WTC11 (cell line): ENCODE measurements around the gene ACVR1B.

ENCODE experiments used
- CBFB ChIP-seq: sonication (generic); formaldehyde crosslinking; IDR thresholded peaks from 2 replicates; pipeline ENCODE4 v1.8.1; 2022; ENCODE audit warnings: mild to moderate bottlenecking, low read depth, missing genetic modification reagents
- NFYB ChIP-seq: sonication (generic); formaldehyde crosslinking; conservative IDR thresholded peaks from 2 replicates; pipeline ENCODE4 v1.8.0; 2022; ENCODE audit warnings: low read depth, missing genetic modification reagents
- NR1H2 ChIP-seq: sonication (generic); formaldehyde crosslinking; IDR thresholded peaks from 2 replicates; pipeline ENCODE4 v1.9.0; 2021; ENCODE audit warnings: mild to moderate bottlenecking, moderate library complexity, missing genetic modification reagents
- PREB ChIP-seq: sonication (generic); formaldehyde crosslinking; IDR thresholded peaks from 2 replicates; pipeline ENCODE4 v1.8.1; 2022; ENCODE audit warnings: mild to moderate bottlenecking, missing genetic modification reagents, moderate library complexity, borderline replicate concordance
- TP53 ChIP-seq: sonication (generic); formaldehyde crosslinking; IDR thresholded peaks from 2 replicates; pipeline ENCODE4 v1.8.1; 2023; ENCODE audit warnings: mild to moderate bottlenecking, missing genetic modification reagents
- ZBTB43 ChIP-seq: sonication (generic); formaldehyde crosslinking; IDR thresholded peaks from 2 replicates; pipeline ENCODE4 v1.8.1; 2023; ENCODE audit warnings: mild to moderate bottlenecking, missing genetic modification reagents
- ZNF121 ChIP-seq: sonication (generic); formaldehyde crosslinking; IDR thresholded peaks from 2 replicates; pipeline ENCODE4 v1.8.0; 2023; ENCODE audit warnings: missing genetic modification reagents
- TF ChIP-seq, protein P1 (sequence below): fragments of 200-600 bp; IDR thresholded peaks from 2 replicates; pipeline ENCODE4 v1.8.0; 2022; ENCODE audit warnings: antibody characterized with exemption
- TF ChIP-seq, protein P2 (sequence below): fragments of 250-450 bp; sonication (Bioruptor Pico); conservative IDR thresholded peaks from 2 replicates; pipeline ENCODE4 v1.9.0; 2021; ENCODE audit warnings: mild to moderate bottlenecking
- TF ChIP-seq, protein P3 (sequence below): fragments of 250-450 bp; sonication (Bioruptor Pico); IDR thresholded peaks from 2 replicates; pipeline ENCODE4 v2.1.2; 2022; ENCODE audit warnings: mild to moderate bottlenecking, moderate library complexity

- TF ChIP-seq ZBTB43 (no peak), TP53 (CRISPR knock-in tag) (no peak), PREB (CRISPR knock-in tag) (no peak), ZNF121 (CRISPR knock-in tag) (no peak), NR1H2 (no peak), NFYB (no peak), CBFB (CRISPR knock-in tag) (no peak)
- TF ChIP-seq, protein P1, sequence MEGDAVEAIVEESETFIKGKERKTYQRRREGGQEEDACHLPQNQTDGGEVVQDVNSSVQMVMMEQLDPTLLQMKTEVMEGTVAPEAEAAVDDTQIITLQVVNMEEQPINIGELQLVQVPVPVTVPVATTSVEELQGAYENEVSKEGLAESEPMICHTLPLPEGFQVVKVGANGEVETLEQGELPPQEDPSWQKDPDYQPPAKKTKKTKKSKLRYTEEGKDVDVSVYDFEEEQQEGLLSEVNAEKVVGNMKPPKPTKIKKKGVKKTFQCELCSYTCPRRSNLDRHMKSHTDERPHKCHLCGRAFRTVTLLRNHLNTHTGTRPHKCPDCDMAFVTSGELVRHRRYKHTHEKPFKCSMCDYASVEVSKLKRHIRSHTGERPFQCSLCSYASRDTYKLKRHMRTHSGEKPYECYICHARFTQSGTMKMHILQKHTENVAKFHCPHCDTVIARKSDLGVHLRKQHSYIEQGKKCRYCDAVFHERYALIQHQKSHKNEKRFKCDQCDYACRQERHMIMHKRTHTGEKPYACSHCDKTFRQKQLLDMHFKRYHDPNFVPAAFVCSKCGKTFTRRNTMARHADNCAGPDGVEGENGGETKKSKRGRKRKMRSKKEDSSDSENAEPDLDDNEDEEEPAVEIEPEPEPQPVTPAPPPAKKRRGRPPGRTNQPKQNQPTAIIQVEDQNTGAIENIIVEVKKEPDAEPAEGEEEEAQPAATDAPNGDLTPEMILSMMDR = no peak
- TF ChIP-seq, protein P2, sequence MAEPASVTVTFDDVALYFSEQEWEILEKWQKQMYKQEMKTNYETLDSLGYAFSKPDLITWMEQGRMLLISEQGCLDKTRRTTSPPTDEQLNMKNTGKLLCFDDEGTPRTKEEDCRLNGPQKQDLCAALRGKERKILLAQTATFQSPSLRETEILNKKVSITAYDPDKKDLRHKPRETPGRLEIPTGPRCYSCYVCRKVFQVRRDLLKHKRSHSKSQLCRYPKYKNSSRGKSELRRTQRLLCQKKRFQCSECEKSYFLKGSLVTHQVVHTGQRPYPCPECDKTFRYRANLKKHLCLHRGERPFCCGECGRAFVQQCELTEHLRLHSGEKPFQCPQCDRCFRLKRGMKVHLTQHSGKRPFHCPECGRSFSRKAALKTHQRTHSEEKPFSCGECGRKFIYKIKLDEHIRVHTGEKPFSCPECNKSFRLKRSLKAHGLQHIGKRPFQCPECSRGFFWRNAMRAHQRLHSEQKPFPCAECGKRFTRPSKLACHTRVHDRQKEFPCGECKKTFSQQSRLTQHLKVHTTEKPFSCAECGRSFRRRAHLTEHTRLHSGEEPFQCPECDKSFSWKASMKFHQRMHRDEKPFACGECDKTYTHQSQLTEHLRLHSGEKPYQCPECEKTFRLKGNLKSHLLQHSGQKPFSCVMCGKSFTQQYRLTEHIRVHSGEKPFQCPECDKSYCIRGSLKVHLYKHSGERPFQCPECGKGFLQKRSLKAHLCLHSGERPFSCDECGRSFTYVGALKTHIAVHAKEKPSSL = no peak
- TF ChIP-seq, protein P3, sequence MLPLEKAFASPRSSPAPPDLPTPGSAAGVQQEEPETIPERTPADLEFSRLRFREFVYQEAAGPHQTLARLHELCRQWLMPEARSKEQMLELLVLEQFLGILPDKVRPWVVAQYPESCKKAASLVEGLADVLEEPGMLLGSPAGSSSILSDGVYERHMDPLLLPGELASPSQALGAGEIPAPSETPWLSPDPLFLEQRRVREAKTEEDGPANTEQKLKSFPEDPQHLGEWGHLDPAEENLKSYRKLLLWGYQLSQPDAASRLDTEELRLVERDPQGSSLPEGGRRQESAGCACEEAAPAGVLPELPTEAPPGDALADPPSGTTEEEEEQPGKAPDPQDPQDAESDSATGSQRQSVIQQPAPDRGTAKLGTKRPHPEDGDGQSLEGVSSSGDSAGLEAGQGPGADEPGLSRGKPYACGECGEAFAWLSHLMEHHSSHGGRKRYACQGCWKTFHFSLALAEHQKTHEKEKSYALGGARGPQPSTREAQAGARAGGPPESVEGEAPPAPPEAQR (CRISPR knock-in tag) = no peak
Observed at GRCh38 chr12:51917746-51918453, 33.6 kb upstream of the ACVR1B start.
